Subcutaneous preadipocyte (primary cell): Measurements from ENCODE around the gene WDR12. TPM values are rescaled to one million over a fixed set of nuclear protein-coding genes. Genes with fewer than 3 reads are reported as not detected.

Experiments
- total RNA-seq: library from RNA; depleted of rRNA; stranded (reverse); fragments of >200 nt; gene quantifications from 2 replicates; pipeline ENCODE4 v1.2.3, GENCODE V29; 2012

WDR12 gene
- 40.5 and 44.8 TPM in 2 replicates for total RNA-seq

DNA sequence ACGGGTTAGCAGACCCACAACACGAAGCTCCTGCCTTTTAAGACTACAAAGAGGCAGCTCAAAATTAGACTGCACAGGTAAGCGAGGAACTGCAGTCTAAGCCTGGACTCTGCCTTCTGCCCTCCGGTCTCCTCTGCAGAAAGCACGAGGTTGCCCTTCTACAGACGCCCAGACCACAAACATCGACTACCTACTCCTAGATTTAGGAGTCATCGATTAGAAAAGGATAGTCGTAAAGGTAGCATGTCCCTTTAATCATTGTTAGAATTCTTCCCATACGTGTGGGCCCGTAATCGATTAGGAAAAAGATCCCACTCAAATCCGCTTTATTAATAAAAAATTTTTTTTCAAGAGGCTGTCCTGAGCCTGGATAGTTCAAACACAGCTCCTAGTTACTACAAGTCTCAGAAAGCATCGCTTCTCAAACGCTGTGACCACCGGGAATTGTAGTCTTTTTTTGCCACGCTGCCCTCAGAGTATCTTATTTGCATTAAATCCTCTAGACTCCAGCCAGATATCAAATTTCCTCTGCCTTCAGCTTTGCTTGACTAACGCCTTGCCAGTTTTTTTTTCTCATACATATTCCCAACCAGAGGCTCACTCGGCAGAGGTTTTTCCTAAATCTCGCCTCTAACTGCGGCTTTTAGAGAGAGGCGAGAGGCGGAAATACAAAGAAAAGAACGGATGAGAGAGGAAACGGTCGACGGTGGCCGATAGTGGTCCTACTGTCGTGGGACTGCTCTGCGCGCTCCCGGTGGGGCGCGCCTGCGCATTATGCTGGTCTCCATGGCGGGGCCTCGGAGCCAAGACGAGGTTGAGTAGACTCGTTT, at the start of gene WDR12, which contains the start of gene CARF:
WDR12 (minus strand) TSS at position 162 of the 830 bp plus-strand sequence. CDS start 197 bp downstream, outside the sequence.
CARF (plus strand) TSS at position 764 of the 830 bp plus-strand sequence. CDS start 29,628 bp downstream, outside the sequence.

DNA sequence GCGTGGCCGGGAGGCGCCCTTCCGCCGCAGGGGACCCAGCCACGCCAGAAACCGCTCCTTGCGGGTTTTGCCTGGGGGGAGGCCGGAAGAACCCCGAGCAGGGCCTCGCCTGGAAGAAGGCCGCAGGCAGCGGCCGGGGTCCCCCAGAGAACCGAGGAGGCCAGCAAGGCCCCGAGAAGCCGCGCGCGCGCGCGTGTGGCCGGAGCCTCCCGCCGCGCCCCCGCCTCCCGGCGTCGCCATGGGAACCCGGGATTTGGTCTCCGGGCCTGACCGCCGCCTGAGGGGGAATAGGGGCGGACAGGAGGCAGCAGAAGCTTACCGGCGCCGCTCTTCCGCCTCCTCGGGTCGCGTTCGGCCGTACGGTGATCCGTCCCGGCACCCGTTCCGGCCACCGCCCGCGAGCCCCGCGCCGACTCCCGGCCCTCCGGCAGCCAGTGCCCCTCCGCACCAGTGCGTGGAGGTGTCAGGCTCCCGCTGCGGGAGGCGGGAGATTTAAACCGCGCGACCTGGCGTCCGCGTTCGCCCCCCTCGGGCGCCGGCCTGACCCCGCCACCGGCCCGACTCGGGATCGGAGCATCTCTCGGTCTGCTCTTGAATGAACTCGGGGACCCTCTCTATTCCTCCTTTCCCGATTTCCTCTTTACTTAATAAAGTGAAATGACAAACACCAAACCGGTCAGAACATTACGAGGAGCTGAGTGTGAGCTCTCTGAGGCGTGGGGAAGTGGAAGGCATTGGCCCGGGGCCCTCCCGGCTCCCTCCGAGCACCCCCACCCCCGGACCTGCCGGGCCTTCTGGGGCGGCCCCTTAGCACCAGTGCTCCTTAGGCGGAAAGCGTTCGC, 40.0 kb downstream of the WDR12 start, which contains the start of gene ICA1L:
ICA1L (minus strand) TSS at position 467 of the 842 bp plus-strand sequence. CDS start 42,757 bp downstream, outside the sequence.

Other genes with a start within 250 kb of the WDR12 start
- 4.0 and 4.9 TPM in 2 replicates for gene ICA1L, start 39.9 kb downstream of the WDR12 start, total RNA-seq
- 4.7 and 5.9 TPM in 2 replicates for gene CARF, start 602 bp upstream of the WDR12 start, total RNA-seq
- 34.9 and 38.5 TPM in 2 replicates for gene NBEAL1, start 103.2 kb upstream of the WDR12 start, total RNA-seq